ENCODE measurements around the gene SERPINA5. TPM values are rescaled to one million over a fixed set of nuclear protein-coding genes. Genes with fewer than 3 reads are reported as not detected.

Gene SERPINA5
- total and polyA plus RNA-seq, 2 of the 13 experiments (the other 11 are each of a cell fraction or from before 2014, with no cell fraction given), result 449 to 498 TPM

GRCh38 chr14:94612174-94612573 is 30.9 kb downstream of the SERPINA5 start, which contains the start of gene SERPINA3 (continued):
- TF ChIP-seq TRIM24 (CRISPR knock-in tag; IDR thresholded peaks at IDR 0.05), result no peak
- no peak for TF ChIP-seq THAP7 (CRISPR knock-in tag; IDR thresholded peaks at IDR 0.05)
- 0 out of 2 replicates have a peak, but pooled peaks have one; percentile 59 for TF ChIP-seq ZNF280D (CRISPR knock-in tag; IDR thresholded peaks at IDR 0.05)
- 0 out of 2 replicates have a peak, but pooled peaks have one; percentile 17 for TF ChIP-seq ZBTB26 (CRISPR knock-in tag; IDR thresholded peaks at IDR 0.05; ENCODE audit: borderline replicate concordance)
- TF ChIP-seq TARDBP (CRISPR knock-in tag; IDR thresholded peaks at IDR 0.05), result peak; percentile 67; the same call in 1 of the 2 replicates
- 0 out of 2 replicates have a peak, but pooled peaks have one; percentile 67 for TF ChIP-seq SATB2 (CRISPR knock-in tag; IDR thresholded peaks at IDR 0.05)
- peak in 1 of 2 experiments; percentile 51; a peak in 1 of 4 replicates for TF ChIP-seq ATF4 (CRISPR knock-in tag; IDR thresholded peaks at IDR 0.05)
- peak; percentile 91; the same call in 1 of the 2 replicates for TF ChIP-seq ARID2 (CRISPR knock-in tag; IDR thresholded peaks at IDR 0.05; ENCODE audit: borderline replicate concordance)
- TF ChIP-seq ZFP91 (CRISPR knock-in tag; IDR thresholded peaks at IDR 0.05; ENCODE audit: borderline replicate concordance), result no peak
- 0 out of 2 replicates have a peak, but pooled peaks have one; percentile 8 for TF ChIP-seq STAG1 (CRISPR knock-in tag; IDR thresholded peaks at IDR 0.05)
- peak; percentile 64; the same call in 1 of the 2 replicates for TF ChIP-seq GATA4 (IDR thresholded peaks at IDR 0.05; ENCODE audit: borderline replicate concordance, low read depth)
- TF ChIP-seq POLR2AphosphoS5 (IDR thresholded peaks at IDR 0.05; ENCODE audit: low read depth, low read length), result peak; percentile 96
- peak; percentile 24; the same call in 1 of the 2 replicates for TF ChIP-seq TCF7 (IDR thresholded peaks at IDR 0.05; ENCODE audit: low read depth)
- TF ChIP-seq ZGPAT (CRISPR knock-in tag; IDR thresholded peaks at IDR 0.05), result peak; percentile 36; the same call in 1 of the 2 replicates
- no peak for TF ChIP-seq SP140L (CRISPR knock-in tag; IDR thresholded peaks at IDR 0.05; ENCODE audit: borderline replicate concordance)
- peak; percentile 67 for TF ChIP-seq FOSL2 (CRISPR knock-in tag; IDR thresholded peaks at IDR 0.05)
- 0 out of 2 replicates have a peak, but pooled peaks have one; percentile 28 for TF ChIP-seq HMG20B (CRISPR knock-in tag; conservative IDR thresholded peaks at IDR 0.05)
- 0 out of 2 replicates have a peak, but pooled peaks have one; percentile 62 for TF ChIP-seq ZBTB34 (CRISPR knock-in tag; IDR thresholded peaks at IDR 0.05)
- peak; percentile 14 for TF ChIP-seq ZEB1 (IDR thresholded peaks at IDR 0.05; ENCODE audit: insufficient replicate concordance, low read depth)
